GM18867 (cell line): Measurements from ENCODE around the gene TSPEAR.
"Not testable (repeated sequence)": the region's sequence is repeated elsewhere in the genome, so short reads cannot be mapped to it uniquely, and the experiment has no call there.

Experiments
- ATAC-seq: cut with Tn5 transposase; IDR thresholded peaks from one replicate; pipeline ENCODE4 v1.9.1; 2021; ENCODE audit warnings: mild to moderate bottlenecking, moderate library complexity; ENCODE audit not compliant: unreplicated experiment

TSPEAR gene

DNA sequence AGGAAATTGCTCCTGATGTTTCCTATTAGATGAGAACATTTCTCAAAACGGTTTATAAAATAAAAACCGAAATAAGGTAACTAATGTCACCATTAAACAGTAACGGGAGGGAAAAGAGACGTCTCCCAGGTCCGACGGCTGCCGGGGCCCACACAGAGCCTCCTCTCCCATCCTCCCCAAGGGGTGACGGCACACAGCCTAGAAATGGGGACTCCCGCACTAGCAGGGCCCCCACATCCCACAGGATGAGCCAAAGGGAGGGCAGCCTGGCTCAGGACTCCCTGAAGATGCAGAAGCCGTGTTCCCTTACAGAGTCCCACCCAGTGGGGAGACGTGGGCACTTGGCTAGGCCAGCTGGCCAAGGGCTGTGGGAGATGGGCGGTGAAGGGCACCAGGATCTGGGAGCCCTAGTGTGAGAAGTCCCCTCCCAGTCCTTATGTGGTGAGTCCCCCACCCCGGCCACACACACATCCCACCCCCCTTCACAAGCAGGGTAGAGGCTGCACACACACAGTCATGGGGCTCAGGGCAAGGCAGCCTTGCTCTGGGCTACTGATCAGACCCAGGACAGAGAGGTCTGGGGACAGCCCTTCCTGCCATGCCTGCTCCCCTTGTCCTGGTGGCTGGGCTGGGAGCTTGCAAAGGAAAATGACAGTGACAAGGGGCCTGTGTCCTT, 156.0 kb downstream of the TSPEAR start:
- ATAC-seq, result no peak

DNA sequence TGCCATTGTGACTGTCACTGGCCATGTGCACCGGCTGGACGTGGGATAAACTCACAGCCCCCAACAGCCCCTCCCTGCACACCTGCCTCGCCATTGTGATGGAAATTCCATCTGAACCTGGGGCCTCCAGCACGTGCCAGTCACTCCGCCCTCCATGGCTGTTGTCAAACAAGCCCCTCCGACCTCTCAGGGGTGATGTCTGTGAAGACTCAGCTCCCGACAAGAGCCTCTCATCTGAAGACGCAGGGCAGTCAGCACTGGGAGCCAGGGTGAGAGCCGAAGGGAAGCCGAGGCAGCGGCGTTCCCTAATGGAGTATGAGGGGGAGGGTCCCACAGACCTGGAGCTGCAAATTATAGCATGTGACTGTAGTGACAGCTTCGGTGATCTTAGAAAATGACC, 158.7 kb downstream of the TSPEAR start:
- no peak for ATAC-seq

DNA sequence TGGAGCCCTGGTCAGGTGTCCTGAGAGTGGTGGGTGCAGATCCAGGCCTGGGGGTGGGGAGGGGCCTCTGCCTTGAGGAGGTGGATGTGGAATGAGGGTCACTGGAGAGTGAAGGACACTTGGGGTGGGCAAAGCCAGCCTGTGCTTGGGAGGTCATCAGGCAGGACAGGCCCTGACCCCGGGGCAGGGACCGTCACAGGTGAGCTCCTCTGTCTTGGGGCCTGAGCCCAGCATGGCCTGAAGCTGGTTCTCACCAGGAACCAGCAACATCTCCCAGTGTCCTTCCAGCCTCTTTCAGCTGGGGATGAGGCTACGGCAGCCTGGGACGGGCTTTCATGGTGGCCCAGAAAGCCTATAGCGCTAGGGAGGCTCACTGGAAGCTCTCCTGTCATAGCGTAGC, 159.2 kb downstream of the TSPEAR start:
- no peak for ATAC-seq

DNA sequence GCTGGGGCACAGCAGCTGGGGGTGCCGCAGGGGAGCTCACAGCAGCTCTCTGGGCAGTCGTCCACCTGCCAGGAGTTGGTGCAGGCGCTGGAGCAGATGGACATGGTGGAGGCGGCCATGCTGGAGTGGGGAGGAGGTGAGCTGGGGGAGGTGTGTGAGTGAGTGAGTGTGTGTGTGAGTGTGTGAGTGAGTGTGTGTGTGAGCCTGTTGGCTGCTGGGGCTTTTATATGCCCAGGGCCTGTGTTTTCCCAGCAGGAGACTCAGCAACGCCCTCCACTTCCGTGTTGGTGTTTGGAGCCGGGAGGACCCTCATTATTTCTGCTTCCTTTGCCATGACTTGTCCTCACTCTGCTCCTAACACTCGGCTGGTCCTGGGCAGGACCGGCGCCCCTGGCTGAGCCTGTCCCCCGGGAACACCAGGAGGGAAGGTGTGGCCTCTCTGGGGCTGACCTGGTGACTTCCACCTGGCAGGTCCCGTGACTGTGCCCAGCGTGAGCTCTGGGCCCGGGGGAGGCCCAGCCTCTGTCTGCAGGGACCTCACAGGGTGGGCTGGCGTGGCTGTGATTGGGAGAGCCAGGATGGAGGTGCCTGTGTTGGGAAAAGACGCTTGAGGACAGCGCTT, 159.9 kb downstream of the TSPEAR start, which contains the start of gene KRTAP10-2:
Gene KRTAP10-2 (minus strand): TSS at position 166 of the 622 bp plus-strand sequence. CDS start 47 bp downstream, at position 119.
- no peak for ATAC-seq

DNA sequence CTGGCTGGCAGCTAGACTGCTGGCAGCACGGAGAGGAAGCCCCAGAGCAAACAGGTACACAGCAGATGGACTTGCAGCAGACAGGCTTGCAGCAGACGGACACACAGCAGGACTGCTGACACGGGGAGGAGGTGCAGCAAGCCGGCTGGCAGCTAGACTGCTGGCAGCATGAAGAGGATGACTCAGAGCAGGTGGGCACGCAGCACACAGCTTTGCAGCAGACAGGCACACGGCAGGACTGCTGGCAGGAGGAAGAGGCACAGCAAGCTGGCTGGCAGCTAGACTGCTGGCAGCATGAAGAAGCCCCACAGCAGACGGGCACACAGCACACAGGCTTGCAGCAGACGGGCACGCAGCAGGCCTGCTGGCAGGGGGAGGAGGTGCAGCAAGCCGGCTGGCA, 160.6 kb downstream of the TSPEAR start:
- no peak for ATAC-seq

DNA sequence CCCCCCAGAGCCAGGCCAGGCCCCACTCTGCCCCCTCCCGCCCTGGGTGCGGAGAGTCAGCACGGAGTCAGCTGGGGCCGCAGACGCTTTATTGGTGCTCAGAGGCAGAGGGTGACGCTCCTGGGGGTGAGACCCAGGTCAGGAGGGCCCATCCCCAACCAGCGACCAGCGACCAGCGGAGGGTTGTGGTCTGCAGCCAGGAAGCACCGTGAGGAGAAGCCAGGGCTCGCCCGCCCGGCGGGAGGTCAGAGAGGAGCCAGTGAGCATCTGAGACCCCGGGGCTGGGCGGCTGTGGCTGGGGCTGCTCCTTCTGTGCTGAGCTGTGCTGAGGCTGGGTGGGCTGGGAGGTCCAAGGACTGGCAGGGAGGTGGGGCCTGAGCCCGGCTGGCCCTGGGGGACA, 161.1 kb downstream of the TSPEAR start:
- not testable (repeated sequence) for ATAC-seq

DNA sequence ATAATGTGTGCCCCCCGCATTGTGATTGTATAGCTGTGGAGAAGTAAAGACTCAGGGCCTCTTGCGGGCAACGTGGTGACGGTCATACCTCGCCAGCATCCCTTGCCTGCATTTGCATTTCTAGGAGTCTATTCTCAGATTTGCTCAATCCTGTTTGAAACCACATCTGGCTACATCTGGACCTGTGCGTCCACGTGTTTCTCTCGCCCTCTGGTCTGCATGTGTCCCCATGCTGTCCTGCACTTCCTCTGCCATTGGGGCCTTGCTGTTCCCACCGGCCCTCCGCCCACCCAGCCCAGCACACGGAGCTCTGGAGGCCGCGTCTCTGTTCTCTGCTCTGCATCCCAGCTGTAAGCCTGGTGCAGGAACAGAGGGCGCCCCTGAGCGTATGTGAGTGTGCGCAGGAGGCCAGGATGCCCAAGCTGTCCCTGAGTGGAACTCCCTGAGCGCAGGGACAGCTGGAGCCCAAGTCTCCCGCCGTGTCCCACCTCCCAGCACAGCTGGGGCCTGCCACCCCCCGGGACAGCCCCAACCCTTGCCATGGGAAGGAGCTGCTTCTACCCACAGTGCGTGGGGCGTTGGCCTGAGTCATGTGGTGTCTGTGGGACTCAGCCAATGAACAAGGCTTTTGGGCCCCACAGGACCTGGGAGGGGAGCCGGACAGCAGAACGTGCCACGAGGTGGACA, 161.7 kb downstream of the TSPEAR start:
- no peak for ATAC-seq

DNA sequence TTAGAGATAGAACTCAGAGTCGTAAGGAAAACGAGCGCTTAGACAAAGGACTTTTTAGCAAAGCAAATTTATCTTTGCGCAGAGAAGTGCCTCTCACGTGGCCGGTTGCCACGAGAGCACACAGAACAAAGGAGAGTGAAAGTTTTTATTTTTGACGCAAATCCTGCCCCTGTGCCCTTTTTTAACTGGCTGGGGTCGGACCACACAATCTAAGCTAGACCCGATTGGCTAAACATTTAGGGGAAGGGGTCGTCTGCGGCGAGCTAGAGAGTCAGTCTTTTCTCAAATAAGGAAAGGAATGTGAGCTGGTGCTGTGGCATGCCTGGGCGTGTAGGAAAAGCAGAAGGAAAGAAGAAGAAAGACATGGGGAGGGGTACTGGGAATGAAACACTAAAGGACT, 162.4 kb downstream of the TSPEAR start:
- no peak for ATAC-seq

DNA sequence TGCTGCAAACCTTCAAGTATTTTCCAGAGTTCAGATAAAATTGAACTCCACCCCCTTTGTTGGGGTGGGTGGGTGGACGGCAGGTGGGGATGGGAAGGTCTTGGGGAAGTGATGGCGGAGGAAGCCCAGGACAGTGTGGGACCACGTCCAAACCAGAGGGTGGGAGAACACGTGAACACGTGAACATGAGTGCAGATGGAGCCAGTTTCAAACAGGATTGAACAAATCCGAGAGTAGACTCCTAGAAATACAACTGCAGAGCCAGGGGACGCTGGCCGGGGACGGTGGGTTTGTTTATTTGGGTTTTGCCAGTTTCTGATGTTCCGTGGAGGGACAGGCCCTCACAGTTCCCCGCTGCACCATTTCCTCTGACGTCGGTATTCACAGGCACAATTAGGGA, 163.0 kb downstream of the TSPEAR start:
- ATAC-seq, result no peak

DNA sequence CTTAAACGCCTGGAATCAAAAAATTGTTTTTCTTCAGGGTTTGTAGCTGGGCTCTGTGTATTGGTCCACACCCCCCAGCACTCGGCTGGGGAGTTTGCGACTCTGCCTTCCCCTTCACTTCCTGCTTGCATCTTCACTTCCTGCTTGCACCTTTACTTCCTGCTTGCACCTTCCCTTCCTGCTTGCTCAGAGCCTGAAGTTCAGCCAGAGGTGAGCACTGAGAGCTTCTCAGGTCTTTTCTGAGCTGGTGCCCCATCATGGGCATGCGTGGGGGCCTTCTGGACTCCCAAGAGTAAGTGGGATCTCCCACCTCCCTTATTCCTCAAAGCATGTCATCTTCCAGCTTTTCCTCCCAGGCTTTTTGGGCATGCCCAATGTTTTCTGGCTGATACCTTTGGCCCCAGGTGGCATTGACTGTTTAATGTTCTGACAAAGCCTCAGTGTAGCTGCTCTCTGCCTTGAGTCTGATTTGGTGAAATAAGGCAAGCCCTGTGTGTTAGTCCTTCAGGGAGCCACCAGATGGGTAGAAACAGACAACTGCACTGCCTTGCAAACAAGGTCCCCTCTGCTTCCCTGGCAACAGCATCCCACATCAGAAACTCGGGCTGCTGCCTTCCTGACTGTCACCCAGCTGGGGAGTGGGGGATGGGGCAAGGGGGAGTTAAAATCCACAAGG, 163.6 kb downstream of the TSPEAR start:
- no peak for ATAC-seq

DNA sequence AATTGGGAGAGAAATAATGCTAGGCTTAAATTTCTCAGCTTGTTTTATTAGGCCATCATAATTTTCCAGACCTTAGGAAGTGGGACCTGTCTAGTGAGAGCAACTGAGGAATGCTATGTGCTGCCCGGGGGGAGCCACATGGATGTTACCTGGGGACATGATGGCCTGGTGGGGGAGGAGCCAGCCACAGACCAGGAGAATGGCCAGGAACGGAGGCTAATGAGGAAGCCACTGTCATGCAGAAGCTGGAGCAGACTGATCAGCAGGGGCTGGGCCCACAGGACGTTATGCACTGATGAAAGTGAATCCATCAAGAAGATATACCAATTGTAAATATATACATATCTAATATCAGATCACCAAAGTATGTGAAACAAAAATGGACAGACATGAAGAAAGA, 166.8 kb downstream of the TSPEAR start:
- no peak for ATAC-seq

DNA sequence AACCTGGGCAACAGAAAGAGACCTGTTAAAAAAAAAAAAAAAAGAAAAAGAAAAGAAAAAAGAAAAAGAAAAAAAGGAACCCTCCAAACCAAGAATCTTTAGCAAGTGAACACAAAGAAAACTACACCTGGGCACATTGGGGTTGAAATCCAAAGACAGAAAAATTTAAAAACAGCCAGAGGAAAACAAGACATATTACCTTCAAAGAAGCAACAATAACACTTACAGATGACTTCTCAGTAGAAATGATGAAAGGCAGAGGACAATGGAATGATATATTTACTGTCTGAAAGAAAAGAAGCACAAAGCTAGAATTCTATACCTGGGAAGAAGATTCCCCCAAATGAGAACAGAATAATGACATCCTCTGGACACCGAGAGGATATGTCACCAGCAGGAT, 168.7 kb downstream of the TSPEAR start:
- no peak for ATAC-seq

DNA sequence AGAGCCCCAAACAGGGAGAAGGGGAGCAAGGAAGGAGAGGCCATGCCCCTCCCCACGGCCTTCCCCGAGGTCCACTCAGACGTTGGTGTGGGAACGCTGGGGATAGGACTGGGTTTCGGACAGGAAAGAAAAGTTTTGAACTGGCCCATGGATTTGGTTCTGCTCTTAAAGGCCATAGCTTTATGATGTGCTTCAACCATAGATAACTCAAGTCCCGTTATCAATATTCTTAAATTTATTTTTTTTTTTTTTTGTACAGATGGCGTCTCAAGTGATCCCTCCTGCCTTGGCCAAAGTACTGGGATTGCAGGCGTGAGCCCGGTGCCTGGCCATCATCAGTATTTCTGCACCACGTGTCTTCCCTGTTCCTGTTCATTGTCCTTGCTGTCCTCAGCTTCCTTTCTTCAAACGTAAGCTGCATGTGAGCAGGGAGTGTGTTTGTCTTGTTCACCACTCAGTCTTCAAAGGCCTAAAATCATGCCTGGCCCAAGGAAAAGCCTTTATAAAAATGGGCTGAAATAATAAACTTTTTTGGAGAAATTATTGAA, 170.6 kb downstream of the TSPEAR start:
- no peak for ATAC-seq

DNA sequence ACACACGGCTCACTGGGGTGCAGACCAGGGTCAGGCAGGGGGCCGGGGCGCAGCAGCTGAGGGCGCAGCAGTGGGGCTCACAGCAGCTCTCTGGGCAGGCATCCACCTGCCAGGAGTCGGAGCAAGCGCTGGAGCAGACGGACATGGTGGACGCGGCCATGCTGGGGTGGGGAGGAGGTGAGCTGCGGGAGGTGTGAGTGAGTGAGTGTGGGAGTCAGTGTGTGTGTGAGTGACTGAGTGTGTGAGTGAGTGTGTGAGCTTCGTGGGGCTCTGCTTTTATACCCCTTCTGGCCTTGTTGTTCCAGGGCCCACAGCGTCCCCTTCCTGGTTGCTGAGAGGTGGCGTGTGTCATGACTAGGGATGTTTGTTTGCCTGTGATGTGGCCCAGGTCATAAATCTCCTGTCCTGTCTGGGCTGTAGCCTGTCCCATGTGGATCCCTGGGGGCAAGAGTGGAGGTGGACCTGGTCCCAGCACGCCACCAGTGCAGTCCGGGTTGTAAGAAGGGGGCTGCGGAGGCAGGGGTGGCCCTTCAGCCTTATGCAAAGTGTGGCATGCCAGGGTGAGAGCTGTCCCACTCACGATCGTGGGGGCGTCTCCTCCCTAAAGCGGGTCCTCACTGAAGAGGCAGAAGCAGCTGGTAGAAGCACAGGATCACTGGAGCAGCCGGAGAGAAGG, 171.2 kb downstream of the TSPEAR start, which contains the start of gene KRTAP10-1:
Gene KRTAP10-1 (minus strand): TSS at position 205 of the 676 bp plus-strand sequence. CDS start 45 bp downstream, at position 160.
- no peak for ATAC-seq

DNA sequence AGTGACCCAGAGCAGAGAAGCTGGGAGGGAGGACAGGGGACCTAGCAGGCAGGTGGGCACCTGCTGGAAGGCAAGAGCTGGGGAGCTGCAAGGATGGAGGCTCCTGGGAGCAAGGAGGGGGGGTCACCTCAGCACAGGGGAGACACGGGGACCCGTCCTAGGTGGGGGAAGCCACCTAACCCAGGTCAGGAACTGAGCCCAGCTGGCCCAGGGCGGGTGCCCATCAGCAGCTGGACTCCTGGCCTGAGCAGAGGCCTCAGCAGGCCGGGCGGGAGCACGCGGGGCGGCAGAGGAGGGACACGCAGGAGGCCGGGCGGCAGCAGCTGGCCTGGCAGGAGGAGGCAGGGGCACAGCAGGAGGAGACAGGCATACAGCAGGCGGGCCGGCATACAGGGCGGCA, 172.3 kb downstream of the TSPEAR start:
- no peak for ATAC-seq

DNA sequence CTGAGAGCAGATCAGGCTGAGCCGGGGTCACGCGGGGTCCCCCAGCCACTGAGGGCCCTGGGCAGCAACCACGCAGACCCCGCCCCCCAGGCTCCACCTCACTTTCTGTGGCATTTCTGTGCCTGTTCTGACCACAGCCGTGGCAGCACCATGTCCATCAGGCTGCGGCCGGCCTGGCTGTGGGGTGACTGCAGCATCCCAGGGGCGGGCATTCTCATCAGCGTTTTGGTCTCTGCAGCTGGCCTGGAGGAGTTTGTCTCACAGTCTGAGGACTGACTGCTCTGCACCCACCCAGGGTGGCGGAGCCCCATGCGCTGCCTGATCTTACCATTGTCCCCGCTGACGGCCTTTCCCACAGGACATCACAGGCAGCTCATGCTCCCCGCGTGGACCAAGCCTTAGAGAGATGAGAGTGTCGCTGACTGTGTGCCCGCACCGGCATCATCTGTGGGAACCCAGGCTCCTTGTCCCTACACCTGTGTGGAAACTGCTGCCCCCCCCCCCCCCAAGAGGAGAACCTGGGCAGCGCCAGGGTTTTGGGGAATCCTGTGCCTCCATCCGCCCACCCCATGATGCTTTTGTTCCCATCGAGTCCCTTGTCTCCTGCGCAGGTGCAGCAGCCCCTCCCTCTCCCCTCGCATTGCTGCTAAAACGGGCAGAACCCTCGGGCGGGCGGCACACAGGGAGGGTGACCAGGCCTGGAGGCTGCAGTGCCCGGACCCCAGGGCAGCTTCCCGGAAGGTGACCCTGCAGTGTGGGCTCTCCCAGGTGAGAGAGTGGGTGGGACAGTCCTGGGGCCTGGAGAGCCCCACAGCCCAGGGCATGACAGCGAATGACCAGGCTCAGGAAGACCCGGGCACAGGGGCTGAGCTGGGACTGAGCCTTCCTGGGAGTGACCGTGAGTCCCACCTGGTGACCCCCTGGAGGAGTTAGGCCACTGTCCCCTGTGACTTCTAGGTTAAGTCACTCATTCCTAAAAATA, 173.2 kb downstream of the TSPEAR start:
- ATAC-seq, result no peak

DNA sequence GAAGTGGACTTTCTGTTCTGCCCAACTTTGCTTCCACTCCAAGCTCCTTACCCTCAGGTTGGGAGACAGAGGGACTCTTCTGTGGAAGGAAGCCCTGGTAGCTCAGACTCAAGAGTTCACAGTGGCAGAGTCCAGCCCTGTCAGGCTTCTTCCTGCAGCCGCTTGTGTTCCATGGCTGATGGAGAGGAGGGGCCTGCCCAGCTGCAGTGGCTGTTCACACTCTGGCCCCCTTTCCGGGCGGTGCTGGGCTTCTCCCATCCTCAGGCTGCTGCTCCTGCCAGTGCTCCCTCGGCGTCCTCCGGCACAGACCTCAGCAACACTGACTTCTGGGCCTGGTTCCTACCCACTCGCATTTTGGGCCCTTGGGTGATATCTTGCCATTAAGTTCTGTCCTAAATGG, 175.4 kb downstream of the TSPEAR start:
- ATAC-seq, result no peak

DNA sequence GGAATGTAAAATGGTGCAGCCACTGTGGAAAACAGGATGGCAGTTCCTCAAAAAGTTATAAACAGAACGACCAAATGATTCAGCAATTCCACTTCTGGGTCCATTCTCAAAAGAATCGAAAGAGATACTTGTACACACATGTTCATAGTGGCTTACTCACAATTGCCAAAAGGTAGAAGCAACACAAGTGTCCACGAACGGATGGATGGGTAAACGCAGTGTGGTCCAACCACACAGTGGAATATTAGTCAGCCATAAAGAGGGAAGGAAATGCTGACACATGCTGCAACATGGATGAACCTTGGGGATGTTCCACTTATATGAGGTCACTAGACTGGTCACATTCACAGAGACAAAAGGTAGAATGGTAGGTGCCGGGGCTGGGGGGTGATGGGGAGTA, 176.7 kb downstream of the TSPEAR start:
- ATAC-seq, result no peak

DNA sequence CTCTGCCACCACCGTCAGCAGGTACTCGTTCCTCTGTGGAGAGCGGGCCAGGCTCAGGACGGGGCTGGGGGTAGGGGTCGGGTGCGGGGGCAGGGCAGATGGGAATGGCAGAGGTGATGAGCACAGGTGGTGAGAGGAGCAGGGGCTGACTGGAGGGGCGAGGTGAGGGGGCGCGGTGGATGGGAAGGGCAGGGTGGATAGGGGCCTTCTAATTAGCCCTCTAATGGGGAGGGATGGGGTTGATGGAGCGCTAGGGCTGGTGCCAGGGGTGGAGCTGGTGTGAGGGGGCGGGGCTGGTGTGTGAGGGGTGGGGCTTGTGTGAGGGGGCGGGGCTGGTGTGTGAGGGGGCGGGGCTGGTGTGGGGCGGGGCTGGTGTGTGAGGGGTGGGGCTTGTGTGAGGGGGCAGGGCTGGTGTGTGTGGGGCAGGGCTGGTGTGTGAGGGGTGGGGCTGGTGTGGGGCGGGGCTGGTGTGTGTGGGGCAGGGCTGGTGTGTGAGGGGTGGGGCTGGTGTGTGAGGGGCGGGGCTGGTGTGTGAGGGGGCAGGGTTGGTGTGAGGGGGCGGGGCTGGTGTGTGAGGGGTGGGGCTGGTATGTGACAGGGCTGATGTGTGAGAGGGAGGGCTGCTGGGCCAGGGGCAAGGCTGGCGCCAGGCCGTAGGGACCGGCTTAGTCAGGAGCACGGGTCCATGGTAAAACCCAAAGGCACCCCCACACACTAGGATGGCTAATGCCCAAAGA, 177.3 kb downstream of the TSPEAR start:
- no peak for ATAC-seq
